SK-N-SH (cell line): ENCODE measurements around the gene ERH. TPM values are rescaled to one million over a fixed set of nuclear protein-coding genes. Genes with fewer than 3 reads are reported as not detected.

Experiments
- CTCF ChIA-PET: fragments of 300-600, 350-600 bp; formaldehyde crosslinking; extraction: SDS; loops from one replicate; lab custom pipeline; 2021; lab: Yijun Ruan, JAX
- POLR2A ChIA-PET: fragments of 350-600 bp; sonication (Branson Sonifier 250); formaldehyde crosslinking; extraction: SDS; loops from one replicate; lab custom pipeline; 2020; ENCODE audit warnings: antibody characterized with exemption, inconsistent platforms; lab: Yijun Ruan, JAX
- DNase-seq: peaks from one replicate; pipeline ENCODE4 v3.0.0; 2012
- H2AFZ ChIP-seq: fragments of 200-600 bp; sonication (generic); 2 replicates; pipeline ENCODE4 v1.8.1; 2016; ENCODE audit warnings: antibody characterized with exemption, mild to moderate bottlenecking, low read depth
- H3F3A ChIP-seq: fragments of 200-600 bp; sonication (generic); replicated peaks from 2 replicates; pipeline ENCODE3; 2016; ENCODE audit warnings: antibody characterized with exemption, mild to moderate bottlenecking; ENCODE audit not compliant: insufficient read depth
- H3K27ac ChIP-seq, 2 experiments: fragments of 200-500 bp in 1 of 2; fragments of 200-600 bp in 1 of 2; sonication (Bioruptor generic) in 1 of 2; sonication (generic), shearing (Covaris generic) in 1 of 2; 2 replicates each; pipeline versions ENCODE4 v1.5.1 to v1.6.1; 2014 to 2016; ENCODE audit warnings: low read depth in 2 of 2, inconsistent platforms in 1 of 2, low read length in 1 of 2, mild to moderate bottlenecking in 1 of 2, mixed read lengths in 1 of 2
- H3K27me3 ChIP-seq: fragments of 200-600 bp; sonication (generic), shearing (Covaris generic); 2 replicates; pipeline ENCODE4 v1.6.1; 2016; ENCODE audit warnings: mixed run types; ENCODE audit not compliant: insufficient read depth
- H3K36me3 ChIP-seq, 2 experiments: fragments of 200-500 bp in 1 of 2; fragments of 200-600 bp in 1 of 2; sonication (Bioruptor generic) in 1 of 2; sonication (generic) in 1 of 2; replicated peaks in 1 of 2; 2 replicates each; pipeline versions ENCODE3 to v1.5.1; 2014 to 2016; ENCODE audit warnings: low read length in 1 of 2, mild to moderate bottlenecking in 1 of 2; ENCODE audit not compliant: insufficient read depth in 2 of 2, control insufficient read depth in 1 of 2
- H3K4me1 ChIP-seq, 2 experiments: fragments of 200-500 bp in 1 of 2; fragments of 200-600 bp in 1 of 2; sonication (Bioruptor generic) in 1 of 2; sonication (generic), shearing (Covaris generic) in 1 of 2; 2 replicates each; pipeline versions ENCODE4 v1.5.1 to v1.6.1; 2014 to 2016; ENCODE audit warnings: low read depth in 1 of 2, low read length in 1 of 2, mixed run types in 1 of 2; ENCODE audit not compliant: insufficient read depth in 2 of 2, control insufficient read depth in 1 of 2
- H3K4me2 ChIP-seq: fragments of 200-600 bp; sonication (generic), shearing (Covaris generic); 2 replicates; pipeline ENCODE4 v1.6.1; 2017; ENCODE audit warnings: mixed run types
- H3K4me3 ChIP-seq, 2 experiments: fragments of 200-500 bp in 1 of 2; fragments of 200-600 bp in 1 of 2; sonication (Bioruptor generic) in 1 of 2; sonication (generic), shearing (Covaris generic) in 1 of 2; 2 replicates each; pipeline versions ENCODE4 v1.5.1 to v1.8.1; 2014 to 2016; ENCODE audit warnings: low read depth in 2 of 2, inconsistent platforms in 1 of 2, low read length in 1 of 2, mild to moderate bottlenecking in 1 of 2, mixed read lengths in 1 of 2, moderate library complexity in 1 of 2
- H3K79me2 ChIP-seq: fragments of 200-600 bp; sonication (generic); 2 replicates; pipeline ENCODE4 v1.8.1; 2017; ENCODE audit warnings: mild to moderate bottlenecking; ENCODE audit not compliant: insufficient read depth
- H3K9ac ChIP-seq: fragments of 200-600 bp; sonication (generic); 2 replicates; pipeline ENCODE4 v1.6.1; 2017; ENCODE audit warnings: mixed run types
- H3K9me2 ChIP-seq: fragments of 200-600 bp; sonication (generic); 2 replicates; pipeline ENCODE4 v1.6.1; 2017; ENCODE audit warnings: mixed run types
- H3K9me3 ChIP-seq: fragments of 200-600 bp; sonication (generic); 2 replicates; pipeline ENCODE4 v1.6.1; 2017; ENCODE audit warnings: mixed run types, mild to moderate bottlenecking, moderate library complexity
- H4K20me1 ChIP-seq: fragments of 200-600 bp; sonication (generic); 2 replicates; pipeline ENCODE4 v1.6.1; 2017; ENCODE audit warnings: mild to moderate bottlenecking, mixed run types; ENCODE audit not compliant: insufficient read depth
- CTCF ChIP-seq: fragments of 200-600 bp; sonication (generic); IDR thresholded peaks from 2 replicates; pipeline ENCODE4 v1.6.1; 2017; ENCODE audit warnings: antibody characterized with exemption, mild to moderate bottlenecking, moderate library complexity
- ELF1 ChIP-seq: IDR thresholded peaks from 2 replicates; pipeline ENCODE4 v1.4.0; 2012
- EP300 ChIP-seq, 2 experiments: IDR thresholded peaks; 2 replicates each; pipeline versions ENCODE4 v1.4.0 to v1.6.1; 2012; ENCODE audit warnings: borderline replicate concordance in 1 of 2, low read depth in 1 of 2, low read length in 1 of 2
- EZH2phosphoT487 ChIP-seq: fragments of 200-600 bp; sonication (generic); IDR thresholded peaks from 2 replicates; pipeline ENCODE4 v1.6.1; 2017; ENCODE audit warnings: low read depth, mixed run types, mild to moderate bottlenecking, antibody characterized with exemption, moderate library complexity, borderline replicate concordance
- FOSL2 ChIP-seq: IDR thresholded peaks from 2 replicates; pipeline ENCODE4 v1.4.0; 2012; ENCODE audit warnings: low read depth, mild to moderate bottlenecking, moderate library complexity, borderline replicate concordance
- FOXJ3 ChIP-seq: sonication (generic); formaldehyde crosslinking; IDR thresholded peaks from 2 replicates; pipeline ENCODE4 v1.5.1; 2020; ENCODE audit warnings: mild to moderate bottlenecking, missing genetic modification reagents
- FOXM1 ChIP-seq: IDR thresholded peaks from 2 replicates; pipeline ENCODE4 v1.4.0; 2012; ENCODE audit warnings: low read depth, mild to moderate bottlenecking
- GABPA ChIP-seq: IDR thresholded peaks from 2 replicates; pipeline ENCODE4 v1.4.0; 2012; ENCODE audit warnings: low read depth, mild to moderate bottlenecking
- JUND ChIP-seq: IDR thresholded peaks from 2 replicates; pipeline ENCODE4 v1.4.0; 2012
- NFIC ChIP-seq: IDR thresholded peaks from 2 replicates; pipeline ENCODE4 v1.4.0; 2012; ENCODE audit warnings: borderline replicate concordance
- NRF1 ChIP-seq: IDR thresholded peaks from 2 replicates; pipeline ENCODE4 v1.6.1; 2012; ENCODE audit warnings: low read depth, mild to moderate bottlenecking, low read length
- RAD21 ChIP-seq: IDR thresholded peaks from 2 replicates; pipeline ENCODE4 v1.6.1; 2012; ENCODE audit warnings: mild to moderate bottlenecking, low read length
- REST ChIP-seq: IDR thresholded peaks from 2 replicates; pipeline ENCODE4 v1.6.1; 2012; ENCODE audit warnings: mild to moderate bottlenecking, low read depth, low read length, moderate library complexity
- RFX5 ChIP-seq: IDR thresholded peaks from 2 replicates; pipeline ENCODE4 v1.6.1; 2012; ENCODE audit warnings: mild to moderate bottlenecking, improper control_type of control experiment, low read length
- TAF1 ChIP-seq: IDR thresholded peaks from 2 replicates; pipeline ENCODE4 v1.6.1; 2012; ENCODE audit warnings: low read depth, mild to moderate bottlenecking, low read length, moderate library complexity, borderline replicate concordance
- TCF12 ChIP-seq: IDR thresholded peaks from 2 replicates; pipeline ENCODE4 v1.4.0; 2012
- TEAD4 ChIP-seq: IDR thresholded peaks from 2 replicates; pipeline ENCODE4 v1.4.0; 2012; ENCODE audit warnings: mild to moderate bottlenecking, borderline replicate concordance; ENCODE audit not compliant: insufficient read depth
- USF1 ChIP-seq: IDR thresholded peaks from 2 replicates; pipeline ENCODE4 v1.4.0; 2012; ENCODE audit warnings: low read depth, borderline replicate concordance
- USF2 ChIP-seq: fragments of 150-350 bp; IDR thresholded peaks from 2 replicates; pipeline ENCODE4 v1.6.1; 2017; ENCODE audit warnings: antibody characterized with exemption, low read length, low read depth, borderline replicate concordance
- YY1 ChIP-seq: IDR thresholded peaks from 2 replicates; pipeline ENCODE4 v1.4.0; 2012; ENCODE audit warnings: low read depth, mild to moderate bottlenecking
- WGBS: methylation state at CpG from one replicate; pipeline ENCODE4 v1.1.6; 2017; ENCODE audit warnings: low lambda C conversion rate; 5-methylcytosine and 5-hydroxymethylcytosine counted together
- polyA plus RNA-seq, 3 experiments: library from polyadenylated mRNA; depleted of rRNA; stranded (reverse); fragments of >200 nt; gene quantifications; 2 replicates each; pipeline ENCODE4 v1.2.3, GENCODE V29; 2012

Gene ERH
- polyA plus RNA-seq, 1 of the 3 experiments (the other 2 are of a cell fraction), result 186 TPM

- no peak for TF ChIP-seq TAF1
- no peak for TF ChIP-seq ELF1
- no peak for TF ChIP-seq RAD21
- TF ChIP-seq FOSL2, result no peak
- TF ChIP-seq TEAD4, result no peak
- no peak for TF ChIP-seq USF2
- no peak for TF ChIP-seq EZH2phosphoT487
Observed at GRCh38 chr14:69345402-69345801, 52.7 kb downstream of the ERH start (continued).

- H3K4me1 ChIP-seq, result peaks cover 0 to 2% of the 10 kb centered on the region in 2 experiments; a peak in 1 of 4 replicates
- ChIA-PET POLR2A (no interaction called here), CTCF (interaction anchor here (0.6 to 0.9 kb wide), 4 partner anchors 83 to 1642 kb away, joined by 3 read pairs; partner anchors contain the start of gene CCDC177)
- no peaks in the 10 kb centered on the region for H4K20me1 ChIP-seq
- H3K27me3 ChIP-seq, result no peaks in the 10 kb centered on the region
- H3K9ac ChIP-seq, result no peak overlapping the region
- no peak for DNase-seq
- H3K4me3 ChIP-seq, result no peak overlapping the region
- H3K36me3 ChIP-seq, result peaks cover 0 to 2% of the 10 kb centered on the region in 2 experiments
- H3K9me3 ChIP-seq, result no peaks in the 10 kb centered on the region
- H2AFZ ChIP-seq, result no peak overlapping the region
- H3F3A ChIP-seq, result no peaks in the 10 kb centered on the region
- no peak overlapping the region for H3K4me2 ChIP-seq
- no peak for TF ChIP-seq FOXJ3
- no peak for TF ChIP-seq FOXM1
- no peak for TF ChIP-seq REST
- TF ChIP-seq EP300 (IDR thresholded peaks at IDR 0.05; ENCODE audit: borderline replicate concordance in 1 of 2, low read depth in 1 of 2, low read length in 1 of 2), result no peak
- no peak for TF ChIP-seq TEAD4
- TF ChIP-seq RAD21, result no peak
- no peak for TF ChIP-seq RFX5
- no peak for TF ChIP-seq TAF1
- TF ChIP-seq USF2, result no peak
- no peak for TF ChIP-seq NFIC
- no peak for TF ChIP-seq YY1
- TF ChIP-seq EZH2phosphoT487, result no peak
- TF ChIP-seq TCF12, result no peak
- no peak for TF ChIP-seq CTCF
- TF ChIP-seq NRF1, result no peak
- no peak for TF ChIP-seq USF1
- no peak for TF ChIP-seq JUND
- TF ChIP-seq GABPA, result no peak
- no peaks in the 10 kb centered on the region for H3K79me2 ChIP-seq
- H3K9me2 ChIP-seq, result no peaks in the 10 kb centered on the region
- 82% methylated on average over 3 of the region's 3 CpGs for WGBS
- H3K27ac ChIP-seq, result no peak overlapping the region
Observed at GRCh38 chr14:69344171-69344570, 53.9 kb downstream of the ERH start.
